ENCODE results near the gene LMNB1.

LMNB1 gene

GRCh38 chr5:126863402-126863801, 86.5 kb downstream of the LMNB1 start:
- DNase-seq, result no peak

DNA sequence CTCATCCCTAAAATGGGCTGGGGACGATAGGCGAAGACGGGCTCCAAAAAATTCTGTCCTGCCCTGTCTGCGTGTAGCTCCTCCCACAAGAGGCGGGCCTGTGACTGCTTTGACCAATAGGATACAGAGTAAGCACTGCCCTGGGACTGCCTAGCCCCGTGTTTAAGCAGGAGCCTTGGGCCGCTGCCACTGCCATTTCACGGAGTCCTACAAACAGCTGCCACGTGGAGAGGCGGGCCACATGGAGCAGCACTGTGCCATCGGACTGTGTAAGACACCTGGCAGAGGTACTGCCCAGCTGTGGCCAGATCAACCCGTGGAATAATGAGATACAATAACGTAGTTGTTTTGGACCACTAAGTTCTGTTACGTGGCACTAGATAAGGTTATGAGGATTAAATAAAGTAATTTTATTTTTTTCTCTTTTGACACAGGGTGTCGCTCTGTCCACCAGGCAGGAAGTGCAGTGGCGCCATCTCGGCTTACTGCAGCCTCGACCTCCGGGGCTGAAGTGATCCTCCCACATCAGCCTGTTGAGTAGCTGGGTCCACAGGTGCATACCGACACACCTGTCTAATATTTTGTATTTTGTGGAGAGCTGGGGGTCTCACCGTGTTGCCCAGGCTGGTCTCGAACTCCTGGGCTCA, 87.2 kb downstream of the LMNB1 start:
- no peak for DNase-seq

DNA sequence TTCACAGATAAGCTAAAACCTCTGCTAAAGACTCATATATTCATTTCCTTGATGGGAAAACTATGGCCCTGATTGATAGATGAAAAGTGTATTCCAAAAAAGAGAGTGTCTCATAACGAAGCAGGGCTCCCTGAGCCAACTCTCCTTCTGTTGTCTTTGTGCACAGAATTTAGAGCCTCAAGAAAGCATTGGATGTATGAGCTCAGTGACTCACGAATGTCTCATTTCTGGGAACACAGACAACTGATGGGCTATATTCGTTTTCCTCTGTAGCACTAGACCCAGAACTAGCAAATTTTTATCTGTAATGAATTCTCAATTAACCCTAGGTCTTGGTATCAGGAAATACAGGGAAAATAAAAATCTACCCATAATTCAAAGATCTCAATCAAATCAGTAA, 88.4 kb downstream of the LMNB1 start:
- no peak for DNase-seq

GRCh38 chr5:126866851-126867636, 90.1 kb downstream of the LMNB1 start:
- DNase-seq, result no peak

DNA sequence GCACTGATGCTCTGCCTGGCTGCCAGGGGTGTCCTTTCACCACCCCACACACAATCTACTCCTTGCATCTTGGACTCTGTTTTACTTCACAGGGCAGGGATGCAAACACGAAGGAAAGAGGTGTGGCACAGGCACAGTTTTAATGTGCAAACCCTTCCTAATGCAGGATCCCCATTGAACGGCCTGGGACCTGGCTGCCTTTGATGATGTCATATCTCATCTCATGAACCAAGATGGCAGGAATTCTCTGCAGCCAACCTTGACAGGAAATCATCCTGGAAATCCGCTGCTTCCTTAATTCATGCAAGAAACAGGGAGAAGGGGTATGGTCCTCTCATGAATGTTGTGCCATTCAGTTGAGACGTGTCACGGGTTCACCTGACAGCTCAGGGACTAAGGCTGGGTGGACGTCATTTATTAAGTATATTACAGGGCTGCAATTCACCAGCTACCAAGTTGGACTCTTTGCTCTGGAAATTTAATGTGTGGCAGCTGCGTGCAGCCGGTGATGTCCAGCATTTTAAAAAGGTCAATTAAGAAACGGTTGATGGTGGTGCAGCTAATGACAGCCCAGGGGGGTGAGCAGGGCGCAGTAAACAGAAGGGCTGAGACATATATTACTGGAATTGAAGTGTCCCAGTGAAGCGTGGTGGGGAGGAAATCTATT, 91.5 kb downstream of the LMNB1 start:
- no peak for DNase-seq

- DNase-seq, result peak in 1 of 2 donors; percentile 16
Observed at GRCh38 chr5:126869005-126869451, 92.1 kb downstream of the LMNB1 start.

- no peak for DNase-seq
Observed at GRCh38 chr5:126871441-126871840, 94.5 kb downstream of the LMNB1 start.

GRCh38 chr5:126872561-126873354, 95.8 kb downstream of the LMNB1 start:
- no peak for DNase-seq

GRCh38 chr5:126875303-126875785, 98.4 kb downstream of the LMNB1 start:
- DNase-seq, result no peak

DNA sequence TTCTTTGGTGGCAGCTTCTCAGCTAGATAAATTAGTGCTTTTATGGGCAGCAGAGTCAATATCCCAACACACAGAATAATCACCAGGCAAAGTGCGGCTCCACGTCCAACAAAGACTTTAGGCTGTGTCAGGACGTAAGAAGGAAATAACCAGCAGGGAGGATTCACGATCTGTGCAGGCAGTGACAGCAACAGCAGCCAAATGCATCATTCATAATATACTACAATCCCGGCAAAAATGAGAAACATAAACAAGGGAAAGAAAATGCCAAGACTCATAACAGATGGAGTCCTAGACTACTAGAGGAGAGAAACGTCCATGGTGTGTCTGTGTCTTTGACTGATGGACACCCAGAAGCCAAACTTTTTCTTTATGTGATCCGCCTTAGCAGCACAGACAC, 100.7 kb downstream of the LMNB1 start:
- DNase-seq, result no peak

DNA sequence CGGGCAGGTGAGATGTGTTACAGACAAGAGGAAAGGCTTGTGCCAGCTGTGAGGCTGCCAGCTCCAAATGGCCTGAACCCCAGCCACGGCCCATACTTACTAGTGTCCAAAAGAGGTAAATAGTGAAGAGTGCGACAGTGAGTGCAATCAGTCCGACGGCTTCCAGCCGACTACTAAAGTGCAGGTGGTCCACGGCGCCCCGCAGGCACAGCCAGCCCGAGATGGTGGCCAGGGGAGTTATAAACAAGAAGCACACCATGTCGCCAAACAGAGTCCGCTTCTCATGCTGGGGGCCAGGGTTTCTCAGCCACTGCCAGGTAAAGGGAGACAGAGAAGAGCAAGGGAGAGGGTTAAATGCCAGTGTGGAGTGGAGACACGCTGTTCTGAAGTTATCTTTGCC, 101.1 kb downstream of the LMNB1 start:
- DNase-seq, result no peak

GRCh38 chr5:126878634-126879033, 101.7 kb downstream of the LMNB1 start:
- DNase-seq, result no peak

GRCh38 chr5:126881821-126882600, 105.1 kb downstream of the LMNB1 start:
- no peak for DNase-seq

- no peak for DNase-seq
Observed at GRCh38 chr5:126883564-126884245, 106.8 kb downstream of the LMNB1 start.

GRCh38 chr5:126884269-126884819, 107.4 kb downstream of the LMNB1 start:
- no peak for DNase-seq

Measured in CD4-positive, alpha-beta T cell treated with Interleukin-1 beta for 1 hour (primary cell).